Measurements from ENCODE around the gene FRYL. TPM values are rescaled to one million over a fixed set of nuclear protein-coding genes. Genes with fewer than 3 reads are reported as not detected.

The FRYL gene
- total and polyA plus RNA-seq, 12 donors: 16.5 to 64.4 (median 41.1) TPM

GRCh38 chr4:48594180-48594579, 185.9 kb downstream of the FRYL start:
- TF ChIP-seq POLR2A (IDR thresholded peaks at IDR 0.05): no peak
- TF ChIP-seq, protein P1, sequence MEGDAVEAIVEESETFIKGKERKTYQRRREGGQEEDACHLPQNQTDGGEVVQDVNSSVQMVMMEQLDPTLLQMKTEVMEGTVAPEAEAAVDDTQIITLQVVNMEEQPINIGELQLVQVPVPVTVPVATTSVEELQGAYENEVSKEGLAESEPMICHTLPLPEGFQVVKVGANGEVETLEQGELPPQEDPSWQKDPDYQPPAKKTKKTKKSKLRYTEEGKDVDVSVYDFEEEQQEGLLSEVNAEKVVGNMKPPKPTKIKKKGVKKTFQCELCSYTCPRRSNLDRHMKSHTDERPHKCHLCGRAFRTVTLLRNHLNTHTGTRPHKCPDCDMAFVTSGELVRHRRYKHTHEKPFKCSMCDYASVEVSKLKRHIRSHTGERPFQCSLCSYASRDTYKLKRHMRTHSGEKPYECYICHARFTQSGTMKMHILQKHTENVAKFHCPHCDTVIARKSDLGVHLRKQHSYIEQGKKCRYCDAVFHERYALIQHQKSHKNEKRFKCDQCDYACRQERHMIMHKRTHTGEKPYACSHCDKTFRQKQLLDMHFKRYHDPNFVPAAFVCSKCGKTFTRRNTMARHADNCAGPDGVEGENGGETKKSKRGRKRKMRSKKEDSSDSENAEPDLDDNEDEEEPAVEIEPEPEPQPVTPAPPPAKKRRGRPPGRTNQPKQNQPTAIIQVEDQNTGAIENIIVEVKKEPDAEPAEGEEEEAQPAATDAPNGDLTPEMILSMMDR (IDR thresholded peaks at IDR 0.05): no peak
- intact Hi-C loops (cut with DNase I): no loop called here
- Histone ChIP-seq H3K9me3 (replicated peaks in 1 of 3) (no peaks in the 10 kb centered on the region), H3K27ac (no peak overlapping the region), H3K4me3 (no peak overlapping the region), H3K36me3 (replicated peaks in 1 of 2) (peaks cover 0 to 7% of the 10 kb centered on the region in 2 donors), H3K4me1 (replicated peaks in 1 of 2) (no peaks in the 10 kb centered on the region), H3K27me3 (no peaks in the 10 kb centered on the region)
- peak in 2 of 7 donors; percentile 23 to 56 for DNase-seq
- WGBS, 4 donors: 34 to 50% (median 39%) methylated on average over 1 of the region's 1 CpG

- intact Hi-C loops (cut with DNase I): no loop called here
- Histone ChIP-seq H3K36me3 (replicated peaks in 1 of 2) (peaks cover 0 to 7% of the 10 kb centered on the region in 2 donors), H3K27me3 (no peaks in the 10 kb centered on the region), H3K4me3 (no peak overlapping the region), H3K4me1 (replicated peaks in 1 of 2) (no peaks in the 10 kb centered on the region), H3K27ac (no peak overlapping the region), H3K9me3 (replicated peaks in 1 of 3) (no peaks in the 10 kb centered on the region)
- TF ChIP-seq POLR2A (IDR thresholded peaks at IDR 0.05): no peak
- TF ChIP-seq, protein P1 (IDR thresholded peaks at IDR 0.05): no peak
- 52 to 64% (median 61%) methylated on average over 1 of the region's 1 CpG for WGBS, 4 donors
- no peak for DNase-seq
Observed at GRCh38 chr4:48591372-48591771, 188.7 kb downstream of the FRYL start.

- no peaks in the 10 kb centered on the region for H3K27me3 ChIP-seq
- no peaks in the 10 kb centered on the region for H3K9me3 ChIP-seq (replicated peaks in 1 of 3)
- no peak for TF ChIP-seq POLR2A (IDR thresholded peaks at IDR 0.05)
- TF ChIP-seq, protein P1 (IDR thresholded peaks at IDR 0.05): no peak
- H3K4me1 ChIP-seq (replicated peaks in 1 of 2): no peaks in the 10 kb centered on the region
- peaks cover 0 to 7% of the 10 kb centered on the region in 2 donors for H3K36me3 ChIP-seq (replicated peaks in 1 of 2)
- H3K27ac ChIP-seq: no peak overlapping the region
- no peak overlapping the region for H3K4me3 ChIP-seq
- intact Hi-C loops (cut with DNase I): no loop called here
- WGBS, 4 donors: 85 to 93% (median 88%) methylated on average over 2 of the region's 2 CpGs
- no peak for DNase-seq
Observed at GRCh38 chr4:48590884-48591283, 189.2 kb downstream of the FRYL start.

DNA sequence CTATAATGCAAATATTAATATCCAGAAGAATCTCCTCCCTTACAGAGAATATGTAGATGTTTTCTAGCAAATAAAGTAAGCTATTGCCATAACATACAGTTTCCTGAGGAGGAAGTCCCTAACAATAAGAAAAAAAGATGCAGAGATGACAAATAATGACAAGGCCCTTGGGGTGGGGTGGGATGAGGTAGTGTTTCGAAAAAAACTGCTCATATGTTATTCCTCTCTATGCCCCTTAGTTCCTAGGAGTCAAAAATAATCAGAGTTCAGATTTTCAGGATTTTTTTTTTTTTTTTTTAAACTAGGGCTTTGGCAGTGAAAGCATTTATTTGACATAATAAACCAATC, 191.0 kb downstream of the FRYL start:
- intact Hi-C loops (cut with DNase I): loop anchor here (10.0 kb wide), 3 partner anchors 86 to 246 kb away; partner anchors contain the start of gene OCIAD1 (in 1 of the 2)
- WGBS, 4 donors: 74 to 89% (median 82%) methylated on average over 1 of the region's 1 CpG
- no peaks in the 10 kb centered on the region for H3K9me3 ChIP-seq (replicated peaks in 1 of 3)
- H3K4me3 ChIP-seq: no peak overlapping the region
- no peak overlapping the region for H3K27ac ChIP-seq
- DNase-seq: no peak
- peaks cover 0 to 7% of the 10 kb centered on the region in 2 donors for H3K36me3 ChIP-seq (replicated peaks in 1 of 2)
- no peaks in the 10 kb centered on the region for H3K4me1 ChIP-seq (replicated peaks in 1 of 2)
- H3K27me3 ChIP-seq: no peaks in the 10 kb centered on the region
- TF ChIP-seq, protein P1 (IDR thresholded peaks at IDR 0.05): no peak
- no peak for TF ChIP-seq POLR2A (IDR thresholded peaks at IDR 0.05)

Data from adrenal gland (tissue), 12 donors.